HL-60 (cell line): ENCODE data around the gene SH3RF3.
"Not testable (repeated sequence)": the region's sequence is repeated elsewhere in the genome, so short reads cannot be mapped to it uniquely, and the experiment has no call there.

Experiments used
- DNase-seq, 2 experiments: peaks; one replicate each; pipeline ENCODE4 v3.0.0-alpha.2; 2010 to 2020; ENCODE audit warnings: low read depth in 1 of 2, low spot score in 1 of 2
- H3K27ac ChIP-seq: fragments of 250-450 bp; sonication (Bioruptor Pico); replicated peaks from 2 replicates; pipeline ENCODE4 v1.5.1; 2020; ENCODE audit warnings: mild to moderate bottlenecking, moderate library complexity
- H3K27me3 ChIP-seq: fragments of 250-450 bp; sonication (Bioruptor Pico); 2 replicates; pipeline ENCODE4 v1.5.1; 2021; ENCODE audit warnings: mild to moderate bottlenecking, moderate library complexity; ENCODE audit not compliant: insufficient read depth, poor library complexity, severe bottlenecking
- H3K4me3 ChIP-seq: replicated peaks from 2 replicates; pipeline ENCODE4 v1.5.1; 2011; ENCODE audit warnings: mild to moderate bottlenecking, control low read depth, low read length; ENCODE audit not compliant: insufficient read depth
- CTCF ChIP-seq: IDR thresholded peaks from one replicate; pipeline ENCODE4 v1.5.1; 2011; ENCODE audit warnings: low read length, control low read depth, inconsistent platforms; ENCODE audit not compliant: insufficient read depth
- GABPA ChIP-seq: IDR thresholded peaks from 2 replicates; pipeline ENCODE4 v1.6.1; 2012; ENCODE audit warnings: low read depth
- POLR2AphosphoS5 ChIP-seq: IDR thresholded peaks from 2 replicates; pipeline ENCODE4 v1.6.1; 2012; ENCODE audit warnings: low read depth
- REST ChIP-seq: IDR thresholded peaks from 2 replicates; pipeline ENCODE4 v1.6.1; 2012; ENCODE audit warnings: low read depth; ENCODE audit not compliant: insufficient replicate concordance
- SPI1 ChIP-seq: IDR thresholded peaks from 2 replicates; pipeline ENCODE4 v1.6.1; 2012; ENCODE audit warnings: low read depth, mild to moderate bottlenecking, borderline replicate concordance

Gene SH3RF3

GRCh38 chr2:109222825-109223471, 93.9 kb downstream of the SH3RF3 start:
- Histone ChIP-seq H3K27ac (no peak overlapping the region), H3K27me3 (no peaks in the 10 kb centered on the region), H3K4me3 (no peak overlapping the region)
- no peak for DNase-seq
- TF ChIP-seq REST, result no peak
- TF ChIP-seq SPI1, result no peak

GRCh38 chr2:109223490-109223889, 94.5 kb downstream of the SH3RF3 start:
- Histone ChIP-seq H3K27me3 (no peaks in the 10 kb centered on the region), H3K4me3 (no peak overlapping the region), H3K27ac (no peak overlapping the region)
- no peak for DNase-seq
- no peak for TF ChIP-seq POLR2AphosphoS5

- H3K4me3 ChIP-seq, H3K27me3 ChIP-seq, DNase-seq, H3K27ac ChIP-seq: not testable (repeated sequence)
These were observed 95.3 kb downstream of the SH3RF3 start for GRCh38 chr2:109224341-109224740.

GRCh38 chr2:109225170-109225782, 96.3 kb downstream of the SH3RF3 start:
- no peak overlapping the region for H3K4me3 ChIP-seq
- no peak for DNase-seq
- H3K27me3 ChIP-seq, result no peaks in the 10 kb centered on the region
- TF ChIP-seq GABPA (no peak), CTCF (no peak), SPI1 (no peak), REST (no peak), POLR2AphosphoS5 (no peak)
- H3K27ac ChIP-seq, result no peak overlapping the region

GRCh38 chr2:109226128-109226527, 97.1 kb downstream of the SH3RF3 start:
- peak; percentile 18 to 57 for DNase-seq
- H3K27me3 ChIP-seq, result no peaks in the 10 kb centered on the region
- H3K4me3 ChIP-seq, result no peak overlapping the region
- peak overlapping the region; percentile 32 for H3K27ac ChIP-seq
- no peak for TF ChIP-seq SPI1
- no peak for TF ChIP-seq GABPA
- no peak for TF ChIP-seq REST
- no peak for TF ChIP-seq CTCF
- no peak for TF ChIP-seq POLR2AphosphoS5
